Suprapubic skin (tissue), 4 donors: ENCODE results near the gene DAB1. TPM values are rescaled to one million over a fixed set of nuclear protein-coding genes. Genes with fewer than 3 reads are reported as not detected.

Experiments
- DNase-seq, 2 donors: peaks; one replicate each; pipeline ENCODE4 v3.0.0-alpha.2; 2019; ENCODE audit warnings: low spot score in 2 of 2
- H3K27ac ChIP-seq: fragments of 200-600 bp; sonication (generic); one replicate; pipeline ENCODE4 v1.5.1; 2019
- H3K27me3 ChIP-seq: fragments of 200-600 bp; sonication (generic); one replicate; pipeline ENCODE4 v1.5.1; 2019
- H3K36me3 ChIP-seq: fragments of 200-600 bp; sonication (generic); one replicate; pipeline ENCODE4 v1.5.1; 2019
- H3K4me1 ChIP-seq: fragments of 200-600 bp; sonication (generic); one replicate; pipeline ENCODE4 v1.5.1; 2019
- H3K4me3 ChIP-seq: fragments of 200-600 bp; sonication (generic); one replicate; pipeline ENCODE4 v1.5.1; 2019; ENCODE audit warnings: mild to moderate bottlenecking
- H3K9me3 ChIP-seq: fragments of 200-600 bp; sonication (generic); one replicate; pipeline ENCODE4 v1.5.1; 2019
- CTCF ChIP-seq, 2 donors: fragments of 200-600 bp in 1 of 2; fragments of 450-650 bp in 1 of 2; sonication (generic) in 1 of 2; IDR thresholded peaks; one replicate each; pipeline ENCODE4 v1.5.1; 2016 to 2019; ENCODE audit warnings: antibody characterized with exemption in 2 of 2, mild to moderate bottlenecking in 1 of 2, moderate library complexity in 1 of 2
- EP300 ChIP-seq: sonication (generic); formaldehyde crosslinking; IDR thresholded peaks from one replicate; pipeline ENCODE4 v1.6.1; 2017; ENCODE audit warnings: antibody characterized with exemption
- POLR2A ChIP-seq, 2 donors: fragments of 450-650 bp; IDR thresholded peaks; one replicate each; pipeline ENCODE4 v1.6.1; 2017; ENCODE audit warnings: antibody characterized with exemption in 2 of 2, mild to moderate bottlenecking in 2 of 2, moderate library complexity in 2 of 2
- POLR2AphosphoS5 ChIP-seq, 3 donors: sonication (generic); formaldehyde crosslinking; IDR thresholded peaks; one replicate each; pipeline ENCODE4 v1.6.1; 2017; ENCODE audit warnings: antibody characterized with exemption in 3 of 3
- whole genome bisulfite sequencing: methylation state at CpG from one replicate; pipeline ENCODE4 v1.1.5; 2018; 5-methylcytosine and 5-hydroxymethylcytosine counted together
- total RNA-seq, 4 donors: library from RNA; depleted of rRNA; stranded (reverse); fragments of >200 nt; gene quantifications; one replicate each; pipeline ENCODE4 v1.1.0, GENCODE V29; 2016

The DAB1 gene
- total RNA-seq, 4 donors from 2014 or later, result 0.17 to 1.0 (median 0.30) TPM

GRCh38 chr1:57404884-57405283 is 19.0 kb downstream of the DAB1 start:
- 94% methylated on average over 3 of the region's 3 CpGs for WGBS
- Histone ChIP-seq H3K4me3 (no peak overlapping the region), H3K4me1 (no peaks in the 10 kb centered on the region)

GRCh38 chr1:57403201-57403600 is 20.7 kb downstream of the DAB1 start:
- 90% methylated on average over 1 of the region's 1 CpG for WGBS
- Histone ChIP-seq H3K9me3 (no peaks in the 10 kb centered on the region), H3K4me1 (no peaks in the 10 kb centered on the region), H3K27me3 (peaks cover 1% of the 10 kb centered on the region), H3K36me3 (no peaks in the 10 kb centered on the region), H3K4me3 (no peak overlapping the region), H3K27ac (no peak overlapping the region)
- DNase-seq, result no peak
- TF ChIP-seq POLR2A (IDR thresholded peaks at IDR 0.05), result no peak
- TF ChIP-seq POLR2AphosphoS5 (IDR thresholded peaks at IDR 0.05), result no peak
- TF ChIP-seq CTCF (IDR thresholded peaks at IDR 0.05), result no peak
- TF ChIP-seq EP300, result no peak

More at GRCh38 chr1:57404884-57405283, 19.0 kb downstream of the DAB1 start:
- no peak for DNase-seq
- Histone ChIP-seq H3K27me3 (peaks cover 3% of the 10 kb centered on the region), H3K27ac (no peak overlapping the region), H3K9me3 (no peaks in the 10 kb centered on the region), H3K36me3 (no peaks in the 10 kb centered on the region)
- TF ChIP-seq POLR2A (IDR thresholded peaks at IDR 0.05) (no peak), EP300 (no peak), CTCF (IDR thresholded peaks at IDR 0.05) (no peak), POLR2AphosphoS5 (IDR thresholded peaks at IDR 0.05) (no peak)

GRCh38 chr1:57401671-57402070 is 22.2 kb downstream of the DAB1 start:
- Histone ChIP-seq H3K4me1 (no peaks in the 10 kb centered on the region), H3K9me3 (no peaks in the 10 kb centered on the region), H3K27me3 (no peaks in the 10 kb centered on the region), H3K36me3 (no peaks in the 10 kb centered on the region), H3K4me3 (no peak overlapping the region), H3K27ac (no peak overlapping the region)
- TF ChIP-seq CTCF (IDR thresholded peaks at IDR 0.05), result no peak
- TF ChIP-seq EP300, result no peak
- TF ChIP-seq POLR2AphosphoS5 (IDR thresholded peaks at IDR 0.05), result no peak
- TF ChIP-seq POLR2A (IDR thresholded peaks at IDR 0.05), result no peak
- 100% methylated on average over 1 of the region's 1 CpG for WGBS
- no peak for DNase-seq

DNA sequence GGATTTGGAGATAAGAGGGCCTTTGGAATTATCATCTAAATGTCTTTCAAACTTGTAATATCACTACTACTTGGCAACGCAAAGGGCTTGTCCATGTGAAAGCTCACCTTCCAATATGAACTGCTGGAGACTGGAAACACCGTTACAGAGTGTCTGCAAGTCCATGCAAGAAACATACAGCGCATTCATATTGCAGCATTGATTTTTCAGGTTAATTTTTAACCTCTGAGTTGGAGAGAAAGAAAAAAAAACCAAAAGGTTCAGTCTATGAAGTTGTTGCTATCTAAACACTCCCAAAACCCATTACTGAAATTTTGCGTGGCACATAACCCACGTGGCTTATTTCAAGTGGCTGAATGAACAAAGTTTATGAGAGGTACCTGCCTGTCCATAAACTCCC is 23.8 kb downstream of the DAB1 start:
- no peak overlapping the region for H3K27ac ChIP-seq
- H3K27me3 ChIP-seq, result no peaks in the 10 kb centered on the region
- no peak for TF ChIP-seq EP300
- no peak for TF ChIP-seq POLR2AphosphoS5 (IDR thresholded peaks at IDR 0.05)
- TF ChIP-seq POLR2A (IDR thresholded peaks at IDR 0.05), result no peak
- no peak for TF ChIP-seq CTCF (IDR thresholded peaks at IDR 0.05)
- H3K9me3 ChIP-seq, result no peaks in the 10 kb centered on the region
- WGBS, result 88% methylated on average over 5 of the region's 5 CpGs
- H3K4me1 ChIP-seq, result no peaks in the 10 kb centered on the region
- H3K36me3 ChIP-seq, result no peaks in the 10 kb centered on the region
- H3K4me3 ChIP-seq, result no peak overlapping the region
- no peak for DNase-seq

GRCh38 chr1:57393058-57393584 is 30.7 kb downstream of the DAB1 start:
- Histone ChIP-seq H3K27me3 (no peaks in the 10 kb centered on the region), H3K36me3 (no peaks in the 10 kb centered on the region), H3K4me1 (no peaks in the 10 kb centered on the region), H3K27ac (no peak overlapping the region), H3K4me3 (no peak overlapping the region), H3K9me3 (no peaks in the 10 kb centered on the region)
- no peak for DNase-seq
- WGBS, result 80% methylated on average over 6 of the region's 6 CpGs
- TF ChIP-seq EP300 (no peak), CTCF (IDR thresholded peaks at IDR 0.05) (no peak), POLR2AphosphoS5 (IDR thresholded peaks at IDR 0.05) (no peak), POLR2A (IDR thresholded peaks at IDR 0.05) (no peak)
